ENCODE data around the gene PRDM16. TPM values are rescaled to one million over a fixed set of nuclear protein-coding genes. Genes with fewer than 3 reads are reported as not detected.
A peak's percentile ranks its signal among the peaks of the same experiment; 100 is the strongest.

Gene PRDM16
- total RNA-seq, 1 donor from 2014 or later, result 84.2 TPM

DNA sequence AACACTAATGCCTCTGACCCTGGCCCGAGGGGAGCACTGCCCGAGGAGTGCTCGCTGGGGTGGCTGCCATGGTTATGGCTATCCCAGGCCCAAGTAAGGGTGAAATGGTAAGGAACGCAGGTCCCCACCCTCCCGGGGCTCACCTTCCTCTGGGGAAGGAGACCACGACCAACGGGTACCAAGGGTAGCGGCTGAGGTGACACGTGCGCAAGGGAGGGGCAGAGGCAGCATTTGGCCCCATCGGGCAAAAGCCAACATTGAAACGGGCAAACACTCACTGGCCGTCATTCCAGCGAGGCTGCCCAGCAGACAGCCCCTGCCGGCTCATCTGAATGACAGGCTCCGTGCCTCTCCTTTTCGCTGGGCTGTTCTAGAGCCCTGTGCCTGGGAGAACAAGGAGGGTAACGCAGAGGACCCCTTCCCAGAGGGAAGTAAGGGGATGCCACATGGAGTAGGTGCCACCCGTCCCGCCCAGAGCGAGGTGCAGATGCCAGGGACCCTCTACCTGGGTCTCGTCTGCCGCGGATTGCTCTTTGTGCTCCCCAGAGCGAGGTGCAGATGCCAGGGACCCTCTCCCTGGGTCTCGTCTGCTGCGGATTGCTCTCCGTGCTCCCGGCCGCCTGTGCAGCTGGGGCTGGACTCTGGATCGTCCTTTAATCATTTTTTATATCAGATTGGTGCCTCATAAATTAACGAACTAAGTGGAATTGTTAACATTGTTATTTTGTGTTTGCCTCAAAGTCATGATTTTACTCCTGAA is 31.5 kb upstream of the PRDM16 start:
- Histone ChIP-seq H3K36me3 (no peaks in the 10 kb centered on the region), H3K4me3 (no peak overlapping the region), H3K4me1 (peaks cover 0 to 3% of the 10 kb centered on the region in 2 donors), H3K9me3 (no peaks in the 10 kb centered on the region), H3K27me3 (no peaks in the 10 kb centered on the region), H3K27ac (no peak overlapping the region)
- DNase-seq (ENCODE audit: low spot score in 2 of 2), result peak in 1 of 2 donors; percentile 52
- TF ChIP-seq, protein P1, sequence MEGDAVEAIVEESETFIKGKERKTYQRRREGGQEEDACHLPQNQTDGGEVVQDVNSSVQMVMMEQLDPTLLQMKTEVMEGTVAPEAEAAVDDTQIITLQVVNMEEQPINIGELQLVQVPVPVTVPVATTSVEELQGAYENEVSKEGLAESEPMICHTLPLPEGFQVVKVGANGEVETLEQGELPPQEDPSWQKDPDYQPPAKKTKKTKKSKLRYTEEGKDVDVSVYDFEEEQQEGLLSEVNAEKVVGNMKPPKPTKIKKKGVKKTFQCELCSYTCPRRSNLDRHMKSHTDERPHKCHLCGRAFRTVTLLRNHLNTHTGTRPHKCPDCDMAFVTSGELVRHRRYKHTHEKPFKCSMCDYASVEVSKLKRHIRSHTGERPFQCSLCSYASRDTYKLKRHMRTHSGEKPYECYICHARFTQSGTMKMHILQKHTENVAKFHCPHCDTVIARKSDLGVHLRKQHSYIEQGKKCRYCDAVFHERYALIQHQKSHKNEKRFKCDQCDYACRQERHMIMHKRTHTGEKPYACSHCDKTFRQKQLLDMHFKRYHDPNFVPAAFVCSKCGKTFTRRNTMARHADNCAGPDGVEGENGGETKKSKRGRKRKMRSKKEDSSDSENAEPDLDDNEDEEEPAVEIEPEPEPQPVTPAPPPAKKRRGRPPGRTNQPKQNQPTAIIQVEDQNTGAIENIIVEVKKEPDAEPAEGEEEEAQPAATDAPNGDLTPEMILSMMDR (IDR thresholded peaks at IDR 0.05), result no peak
- intact Hi-C loops (cut with DNase I), result no loop called here

GRCh38 chr1:3038113-3038551 is 30.9 kb upstream of the PRDM16 start:
- peaks cover 0 to 3% of the 10 kb centered on the region in 2 donors for H3K4me1 ChIP-seq
- H3K9me3 ChIP-seq, result no peaks in the 10 kb centered on the region
- DNase-seq (ENCODE audit: low spot score in 2 of 2), result peak in 1 of 2 donors; percentile 52
- H3K36me3 ChIP-seq, result no peaks in the 10 kb centered on the region
- H3K27me3 ChIP-seq, result no peaks in the 10 kb centered on the region
- no peak overlapping the region for H3K4me3 ChIP-seq
- no peak overlapping the region for H3K27ac ChIP-seq
- TF ChIP-seq, protein P1 (IDR thresholded peaks at IDR 0.05), result no peak
- intact Hi-C loops (cut with DNase I), result no loop called here

DNA sequence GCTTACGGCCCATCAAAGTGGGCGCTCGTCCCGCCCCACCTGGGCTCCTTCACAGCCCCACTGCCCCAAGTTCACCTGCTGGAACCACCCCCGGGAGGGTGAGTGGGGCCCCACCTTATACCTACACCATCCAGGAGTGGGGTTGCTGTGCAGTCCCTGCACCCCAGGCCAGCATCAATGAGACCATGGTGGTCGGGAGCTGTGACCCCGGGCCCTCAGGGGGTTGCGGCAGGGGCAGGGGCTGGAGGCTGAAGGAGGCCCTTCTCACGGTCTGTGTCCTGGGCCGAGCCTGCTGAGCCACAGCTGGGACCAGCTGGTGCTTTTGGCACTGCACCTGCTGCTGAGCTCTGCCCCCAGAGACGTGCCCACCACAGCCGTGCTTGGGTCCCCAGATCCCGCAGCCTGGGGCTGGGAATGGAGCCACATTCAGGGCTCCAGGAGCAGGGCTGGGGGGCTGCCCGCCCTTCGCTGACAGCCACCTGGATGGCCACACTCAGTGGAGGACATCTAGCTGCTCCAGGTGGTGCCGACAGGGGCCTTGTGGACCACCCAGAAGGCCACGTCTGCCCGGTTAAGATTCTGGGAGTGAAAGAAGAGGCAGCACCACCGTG is 30.3 kb upstream of the PRDM16 start:
- TF ChIP-seq, protein P1 (IDR thresholded peaks at IDR 0.05), result no peak
- Histone ChIP-seq H3K9me3 (no peaks in the 10 kb centered on the region), H3K27ac (no peak overlapping the region), H3K4me1 (peaks cover 0 to 3% of the 10 kb centered on the region in 2 donors), H3K36me3 (no peaks in the 10 kb centered on the region), H3K4me3 (no peak overlapping the region), H3K27me3 (no peaks in the 10 kb centered on the region)
- intact Hi-C loops (cut with DNase I), result no loop called here
- DNase-seq (ENCODE audit: low spot score in 2 of 2), result peak in 1 of 2 donors; percentile 52

GRCh38 chr1:3040004-3040403 is 29.0 kb upstream of the PRDM16 start:
- Histone ChIP-seq H3K27ac (no peak overlapping the region), H3K4me3 (no peak overlapping the region), H3K9me3 (no peaks in the 10 kb centered on the region), H3K4me1 (peaks cover 0 to 3% of the 10 kb centered on the region in 2 donors), H3K36me3 (no peaks in the 10 kb centered on the region), H3K27me3 (no peaks in the 10 kb centered on the region)
- TF ChIP-seq, protein P1 (IDR thresholded peaks at IDR 0.05), result no peak
- intact Hi-C loops (cut with DNase I), result no loop called here
- DNase-seq (ENCODE audit: low spot score in 2 of 2), result peak in 1 of 2 donors; percentile 53

- Histone ChIP-seq H3K27ac (no peak overlapping the region), H3K27me3 (no peaks in the 10 kb centered on the region), H3K9me3 (no peaks in the 10 kb centered on the region), H3K4me3 (no peak overlapping the region), H3K36me3 (peaks cover 0 to 3% of the 10 kb centered on the region in 2 donors), H3K4me1 (no peaks in the 10 kb centered on the region)
- no peak for DNase-seq (ENCODE audit: low spot score in 2 of 2)
- intact Hi-C loops (cut with DNase I), result no loop called here
- TF ChIP-seq, protein P1 (IDR thresholded peaks at IDR 0.05), result no peak
Measured at GRCh38 chr1:3042481-3042880, 26.5 kb upstream of the PRDM16 start.

All from ascending aorta (tissue), 2 donors.